Adrenal gland (tissue), 12 donors: Measurements from ENCODE around the gene SEPTIN3. TPM values are rescaled to one million over a fixed set of nuclear protein-coding genes. Genes with fewer than 3 reads are reported as not detected.

Source experiments
- DNase-seq, 7 donors: peaks; one replicate each; pipeline ENCODE4 v3.0.0-alpha.2; 2019 to 2020
- H3K27ac ChIP-seq, 5 donors: fragments of 200-600 bp; sonication (generic) in 4 of 5; 1 replicate in 3 of 5; 2 replicates in 2 of 5; pipeline versions ENCODE4 v1.5.1 to v1.8.0; 2016 to 2020; ENCODE audit warnings: mild to moderate bottlenecking in 1 of 5
- H3K27me3 ChIP-seq: fragments of 200-600 bp; 2 replicates; pipeline ENCODE4 v1.8.0; 2021
- H3K36me3 ChIP-seq, 2 donors: fragments of 200-600 bp; replicated peaks in 1 of 2; 1 replicate in 1 of 2; 2 replicates in 1 of 2; pipeline versions ENCODE4 v1.5.1 to v1.8.0; 2018 to 2022
- H3K4me1 ChIP-seq, 2 donors: fragments of 200-600 bp; replicated peaks in 1 of 2; 1 replicate in 1 of 2; 2 replicates in 1 of 2; pipeline versions ENCODE4 v1.5.1 to v1.8.0; 2018 to 2021
- H3K4me3 ChIP-seq, 4 donors: fragments of 200-600 bp; sonication (generic) in 3 of 4; one replicate each; pipeline ENCODE4 v1.5.1; 2016 to 2018
- H3K9me3 ChIP-seq, 3 donors: fragments of 200-600 bp; sonication (generic) in 1 of 3; replicated peaks in 1 of 3; 1 replicate in 2 of 3; 2 replicates in 1 of 3; pipeline versions ENCODE4 v1.5.1 to v1.8.0; 2016 to 2021
- POLR2A ChIP-seq, 2 donors: fragments of 450-650 bp; IDR thresholded peaks; one replicate each; pipeline ENCODE4 v1.6.1; 2017; ENCODE audit warnings: antibody characterized with exemption in 2 of 2, mild to moderate bottlenecking in 2 of 2, moderate library complexity in 1 of 2
- WGBS, 4 donors: extraction: QIAGEN DNeasy Blood & Tissue Kit in 2 of 4; methylation state at CpG; one replicate each; pipeline versions ENCODE4 v1.1.5 to v1.1.7; 2013 to 2017; 5-methylcytosine and 5-hydroxymethylcytosine counted together
- intact Hi-C, 2 donors: fragments of 100-400 bp; cut with DNase I; formaldehyde crosslinking; loops; one replicate each; pipeline versions ENCODE4 v1.14.1 to v1.15.0; 2022 to 2023
- polyA plus RNA-seq, 3 donors: library from polyadenylated mRNA; stranded (reverse); fragments of 200-250 nt in 2 of 3; fragments of 350-450 nt in 1 of 3; fragmentation: Illumina TruSeq in 1 of 3; extraction: RNeasy Lipid Tissue Mini Kit (QIAGEN cat#74804) in 1 of 3; gene quantifications; one replicate each; pipeline ENCODE4 v1.2.3, GENCODE V29; 2013 to 2014
- total RNA-seq, 9 donors: library from RNA; depleted of rRNA in 4 of 9; stranded (reverse); fragments of >200 nt in 4 of 9; fragments of 120-200 nt in 1 of 9; fragmentation: NEBNext Ultra II Directional in 1 of 9; extraction: Animal tissue kit (Norgen Biotek cat#: 25700) in 1 of 9; gene quantifications; one replicate each; pipeline versions ENCODE4 v1.1.0 to v1.2.4, GENCODE V29; 2013 to 2023
- TF ChIP-seq, protein P1 (sequence below), 6 experiments: fragments of 450-650 bp in 4 of 6; fragments of 200-600 bp in 2 of 6; sonication (generic) in 1 of 6; IDR thresholded peaks; 1 replicate in 5 of 6; 2 replicates in 1 of 6; pipeline versions ENCODE4 v1.5.1 to v1.8.0; 2016 to 2021; ENCODE audit warnings: antibody characterized with exemption in 6 of 6, mild to moderate bottlenecking in 2 of 6, moderate library complexity in 1 of 6
- donor health status: healthy with polysubstance abuse.
- donor health status: Bipolar disorder and iron deficiency.
- donor health status: DM: yes; HTN: yes; CAD: no.
- donor health status: DM: no; HTN: no; CAD: no.
- donor health status: DM: no; HTN: no; CAD: no.
- donor health status: DM: yes; HTN: yes; CAD: no.

SEPTIN3 gene
- total and polyA plus RNA-seq, 12 donors = 0.14 to 7.4 (median 2.1) TPM; not detected in 2

DNA sequence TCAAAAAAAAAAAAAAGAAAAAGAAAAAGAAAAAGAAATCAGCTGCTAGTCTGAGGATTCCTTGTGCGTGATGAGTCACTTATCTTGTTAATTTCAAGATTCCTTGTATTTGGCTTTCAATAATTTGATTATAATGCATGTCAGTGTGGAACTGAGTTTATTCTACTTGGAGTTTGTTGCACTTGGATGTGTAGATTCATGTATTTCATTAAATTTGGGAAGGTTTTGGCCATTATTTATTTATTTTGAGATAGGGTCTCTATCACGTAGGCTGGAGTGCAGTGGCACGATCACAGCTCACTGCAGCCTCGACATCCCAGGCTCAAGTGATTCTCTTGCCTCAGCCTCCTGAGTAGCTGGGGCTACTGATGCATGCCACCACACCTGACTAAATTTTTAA, 44.1 kb downstream of the SEPTIN3 start:
- no peak for DNase-seq
- Histone ChIP-seq H3K36me3 (no peaks in the 10 kb centered on the region), H3K4me3 (no peak overlapping the region), H3K27ac (no peak overlapping the region), H3K27me3 (no peaks in the 10 kb centered on the region), H3K4me1 (no peaks in the 10 kb centered on the region), H3K9me3 (peaks cover 0 to 10% (median 6%) of the 10 kb centered on the region in 3 donors)
- TF ChIP-seq, protein P1, sequence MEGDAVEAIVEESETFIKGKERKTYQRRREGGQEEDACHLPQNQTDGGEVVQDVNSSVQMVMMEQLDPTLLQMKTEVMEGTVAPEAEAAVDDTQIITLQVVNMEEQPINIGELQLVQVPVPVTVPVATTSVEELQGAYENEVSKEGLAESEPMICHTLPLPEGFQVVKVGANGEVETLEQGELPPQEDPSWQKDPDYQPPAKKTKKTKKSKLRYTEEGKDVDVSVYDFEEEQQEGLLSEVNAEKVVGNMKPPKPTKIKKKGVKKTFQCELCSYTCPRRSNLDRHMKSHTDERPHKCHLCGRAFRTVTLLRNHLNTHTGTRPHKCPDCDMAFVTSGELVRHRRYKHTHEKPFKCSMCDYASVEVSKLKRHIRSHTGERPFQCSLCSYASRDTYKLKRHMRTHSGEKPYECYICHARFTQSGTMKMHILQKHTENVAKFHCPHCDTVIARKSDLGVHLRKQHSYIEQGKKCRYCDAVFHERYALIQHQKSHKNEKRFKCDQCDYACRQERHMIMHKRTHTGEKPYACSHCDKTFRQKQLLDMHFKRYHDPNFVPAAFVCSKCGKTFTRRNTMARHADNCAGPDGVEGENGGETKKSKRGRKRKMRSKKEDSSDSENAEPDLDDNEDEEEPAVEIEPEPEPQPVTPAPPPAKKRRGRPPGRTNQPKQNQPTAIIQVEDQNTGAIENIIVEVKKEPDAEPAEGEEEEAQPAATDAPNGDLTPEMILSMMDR (IDR thresholded peaks at IDR 0.05) = no peak
- no peak for TF ChIP-seq POLR2A (IDR thresholded peaks at IDR 0.05)
- intact Hi-C loops = no loop called here
- WGBS, 4 donors = 62 to 88% (median 78%) methylated on average over 4 of the region's 4 CpGs

DNA sequence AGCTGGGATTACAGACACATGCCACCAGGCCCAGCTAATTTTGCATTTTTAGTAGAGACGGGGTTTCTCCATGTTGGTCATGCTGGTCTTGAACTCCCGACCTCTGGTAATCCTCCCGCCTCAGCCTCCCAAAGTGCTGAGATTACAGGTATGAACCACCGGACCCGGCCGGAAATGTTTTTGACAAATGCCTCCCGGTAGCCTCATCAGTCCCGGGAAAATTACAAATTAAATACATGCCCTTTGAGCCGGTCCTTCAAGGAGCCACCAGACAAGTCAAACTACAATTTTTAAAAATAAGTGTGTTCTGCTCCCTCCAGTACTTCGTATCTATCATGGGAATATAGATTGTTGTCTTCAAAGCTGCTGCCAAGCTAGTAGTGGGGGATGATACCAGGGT, 46.9 kb downstream of the SEPTIN3 start:
- H3K4me1 ChIP-seq = no peaks in the 10 kb centered on the region
- no peaks in the 10 kb centered on the region for H3K9me3 ChIP-seq
- no peaks in the 10 kb centered on the region for H3K36me3 ChIP-seq
- TF ChIP-seq, protein P1 (IDR thresholded peaks at IDR 0.05) = no peak
- TF ChIP-seq POLR2A (IDR thresholded peaks at IDR 0.05) = no peak
- no peaks in the 10 kb centered on the region for H3K27me3 ChIP-seq
- no peak for DNase-seq
- intact Hi-C loops = no loop called here
- WGBS, 4 donors = 65 to 84% (median 71%) methylated on average over 7 to 10 of the region's 10 CpGs
- no peak overlapping the region for H3K27ac ChIP-seq
- H3K4me3 ChIP-seq = no peak overlapping the region

DNA sequence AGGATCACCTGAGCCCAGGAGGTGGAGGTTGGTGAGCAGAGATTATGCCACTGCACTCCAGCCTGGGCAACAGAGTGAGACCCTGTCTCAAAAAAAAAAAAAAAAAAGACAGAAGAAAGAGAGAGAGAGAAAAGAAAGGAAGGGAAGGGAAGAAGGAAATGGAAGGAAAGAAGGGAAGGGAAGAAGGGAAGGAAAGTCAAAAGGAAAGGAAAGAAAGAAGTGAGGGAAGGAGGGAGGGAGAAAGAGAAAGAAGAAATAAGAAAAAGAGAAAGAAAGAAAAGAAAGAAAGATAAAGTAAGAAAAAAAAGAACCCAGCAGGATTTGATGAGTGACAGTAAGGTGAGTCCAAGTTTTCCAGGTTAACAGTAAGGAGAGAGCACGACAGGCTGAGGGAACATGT, 49.0 kb downstream of the SEPTIN3 start:
- Histone ChIP-seq H3K27me3 (no peaks in the 10 kb centered on the region), H3K36me3 (no peaks in the 10 kb centered on the region), H3K9me3 (no peaks in the 10 kb centered on the region), H3K4me1 (no peaks in the 10 kb centered on the region), H3K4me3 (no peak overlapping the region), H3K27ac (no peak overlapping the region)
- no peak for TF ChIP-seq POLR2A (IDR thresholded peaks at IDR 0.05)
- TF ChIP-seq, protein P1 (IDR thresholded peaks at IDR 0.05) = no peak
- 51 to 76% (median 61%) methylated on average over 1 of the region's 1 CpG for WGBS, 4 donors
- no peak for DNase-seq
- intact Hi-C loops = no loop called here

Other genes starting within 250 kb of the SEPTIN3 start
- 10 to 100 TPM; 24.9 to 64.4 (median 36.4) TPM for gene CCDC134, start 168.8 kb upstream of the SEPTIN3 start, total RNA-seq
- 10 to 100 TPM in 1 of 3 donors, 1 to 10 TPM in 2; 4.9 to 28.0 (median 6.8) TPM for gene CCDC134, start 168.8 kb upstream of the SEPTIN3 start, polyA plus RNA-seq
- gene SREBF2, start 136.3 kb upstream of the SEPTIN3 start, total RNA-seq = 100 to 1,000 TPM in 8 of 9 donors, 10 to 100 TPM in 1; 67.5 to 263 (median 152) TPM
- 100 to 1,000 TPM in 2 of 3 donors, 10 to 100 TPM in 1; 85.7 to 209 (median 104) TPM for gene SREBF2, start 136.3 kb upstream of the SEPTIN3 start, polyA plus RNA-seq
- gene SHISA8, start 54.4 kb upstream of the SEPTIN3 start, total RNA-seq = 10 to 100 TPM in 8 of 9 donors, under 1 TPM in 1; 0.28 to 55.5 (median 20.1) TPM
- 10 to 100 TPM in 1 of 3 donors, 1 to 10 TPM in 2; 1.4 to 10.8 (median 5.1) TPM for gene SHISA8, start 54.4 kb upstream of the SEPTIN3 start, polyA plus RNA-seq
- 1 to 10 TPM in 5 of 9 donors, under 1 TPM in 4; 0.33 to 3.2 (median 1.1) TPM for gene TNFRSF13C, start 42.6 kb upstream of the SEPTIN3 start, total RNA-seq
- under 1 TPM; 0.24 to 0.35 (median 0.24) TPM for gene TNFRSF13C, start 42.6 kb upstream of the SEPTIN3 start, polyA plus RNA-seq
- gene CENPM, start 22.3 kb upstream of the SEPTIN3 start, total RNA-seq = 1 to 10 TPM in 7 of 9 donors, under 1 TPM in 1, not detected in 1; 0.88 to 9.2 (median 1.7) TPM
- 1 to 10 TPM in 2 of 3 donors, under 1 TPM in 1; 0.92 to 2.1 (median 1.4) TPM for gene CENPM, start 22.3 kb upstream of the SEPTIN3 start, polyA plus RNA-seq
- gene WBP2NL, start 29.3 kb downstream of the SEPTIN3 start, total RNA-seq = 1 to 10 TPM in 3 of 9 donors, under 1 TPM in 5, not detected in 1; 0.35 to 2.0 (median 0.67) TPM
- 1 to 10 TPM in 1 of 3 donors, under 1 TPM in 2; 0.54 to 1.6 (median 0.62) TPM for gene WBP2NL, start 29.3 kb downstream of the SEPTIN3 start, polyA plus RNA-seq
- gene NAGA, start 101.4 kb downstream of the SEPTIN3 start, total RNA-seq = 10 to 100 TPM; 17.5 to 54.0 (median 28.3) TPM
- 10 to 100 TPM in 2 of 3 donors, 1 to 10 TPM in 1; 7.4 to 18.1 (median 10.7) TPM for gene NAGA, start 101.4 kb downstream of the SEPTIN3 start, polyA plus RNA-seq
- gene PHETA2, start 104.8 kb downstream of the SEPTIN3 start, total RNA-seq = 10 to 100 TPM in 2 of 9 donors, 1 to 10 TPM in 7; 4.3 to 14.3 (median 8.3) TPM
- 1 to 10 TPM; 2.5 to 7.7 (median 6.3) TPM for gene PHETA2, start 104.8 kb downstream of the SEPTIN3 start, polyA plus RNA-seq
- gene SMDT1, start 110.3 kb downstream of the SEPTIN3 start, total RNA-seq = 100 to 1,000 TPM in 4 of 9 donors, 10 to 100 TPM in 4, 1 to 10 TPM in 1; 4.3 to 147 (median 32.4) TPM
- 100 to 1,000 TPM in 1 of 3 donors, 10 to 100 TPM in 2; 57.6 to 151 (median 67.4) TPM for gene SMDT1, start 110.3 kb downstream of the SEPTIN3 start, polyA plus RNA-seq
- 100 to 1,000 TPM in 2 of 9 donors, 10 to 100 TPM in 7; 57.0 to 178 (median 75.2) TPM for gene NDUFA6, start 121.3 kb downstream of the SEPTIN3 start, total RNA-seq
- 100 to 1,000 TPM; 120 to 372 (median 150) TPM for gene NDUFA6, start 121.3 kb downstream of the SEPTIN3 start, polyA plus RNA-seq
- under 1 TPM in 6 of 9 donors, not detected in 3; 0.35 to 0.81 (median 0.50) TPM for gene CYP2D6, start 161.4 kb downstream of the SEPTIN3 start, total RNA-seq
- gene CYP2D6, start 161.4 kb downstream of the SEPTIN3 start, polyA plus RNA-seq = 10 to 100 TPM in 1 of 3 donors, 1 to 10 TPM in 1, under 1 TPM in 1; 0.20 to 16.2 (median 3.3) TPM